AG09319 (cell line): ENCODE measurements around the gene PCBP2.

Experiments used
- DNase-seq: peaks from one replicate; pipeline ENCODE4 v3.0.0-alpha.2; 2010; ENCODE audit warnings: low read depth; ENCODE audit errors: extremely low read depth
- TF ChIP-seq, protein P1 (sequence below): IDR thresholded peaks from 2 replicates; pipeline ENCODE4 v1.5.1; 2011; ENCODE audit warnings: low read depth, mild to moderate bottlenecking, inconsistent platforms, low read length, moderate library complexity

The PCBP2 gene

DNA sequence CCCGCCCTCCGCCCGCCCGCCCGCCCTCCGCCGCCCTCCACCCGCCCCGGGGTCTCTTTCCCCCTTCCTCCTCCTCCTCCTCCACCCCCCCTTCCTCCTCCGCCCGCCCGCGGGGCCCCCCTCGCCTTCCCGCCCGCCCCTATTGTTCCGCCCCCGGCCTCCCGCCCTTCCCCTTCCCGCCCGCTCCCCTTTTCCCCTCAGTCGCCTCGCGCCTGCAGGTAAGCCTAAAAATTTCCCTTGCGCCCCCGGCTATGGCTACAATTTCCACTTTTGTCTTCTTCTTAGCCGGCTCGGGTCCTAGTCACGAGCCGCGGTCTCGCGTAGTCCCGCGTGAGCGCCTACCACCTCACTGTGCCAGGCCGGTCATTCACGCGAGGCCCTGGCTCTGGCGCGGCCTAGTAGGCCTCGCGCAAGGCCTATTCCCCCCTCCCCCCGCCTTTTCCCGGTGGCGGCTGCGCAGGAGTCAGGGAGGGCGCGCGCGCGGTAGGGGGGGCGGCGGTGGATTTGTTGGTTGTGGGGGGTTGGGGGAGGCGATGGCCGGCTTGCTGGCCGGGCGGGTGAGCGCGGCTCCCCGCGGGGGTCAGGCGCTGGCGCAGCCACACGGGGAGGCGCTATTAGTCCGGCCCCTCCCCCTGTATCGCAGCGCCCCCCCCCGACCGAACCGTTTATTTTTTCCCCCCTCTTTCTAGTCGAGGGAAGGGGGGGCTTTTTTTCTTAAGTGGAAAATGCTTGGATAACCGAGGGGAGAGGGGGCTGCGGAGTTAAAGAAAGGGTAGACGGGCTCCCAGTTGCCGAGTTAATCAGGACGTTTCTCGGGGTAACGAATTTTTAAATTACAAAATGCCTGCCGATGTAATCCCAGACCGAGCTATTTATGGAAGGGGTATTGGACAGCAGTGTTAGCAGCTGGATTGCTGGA lies 516 bp downstream of the PCBP2 start:
- TF ChIP-seq, protein P1, sequence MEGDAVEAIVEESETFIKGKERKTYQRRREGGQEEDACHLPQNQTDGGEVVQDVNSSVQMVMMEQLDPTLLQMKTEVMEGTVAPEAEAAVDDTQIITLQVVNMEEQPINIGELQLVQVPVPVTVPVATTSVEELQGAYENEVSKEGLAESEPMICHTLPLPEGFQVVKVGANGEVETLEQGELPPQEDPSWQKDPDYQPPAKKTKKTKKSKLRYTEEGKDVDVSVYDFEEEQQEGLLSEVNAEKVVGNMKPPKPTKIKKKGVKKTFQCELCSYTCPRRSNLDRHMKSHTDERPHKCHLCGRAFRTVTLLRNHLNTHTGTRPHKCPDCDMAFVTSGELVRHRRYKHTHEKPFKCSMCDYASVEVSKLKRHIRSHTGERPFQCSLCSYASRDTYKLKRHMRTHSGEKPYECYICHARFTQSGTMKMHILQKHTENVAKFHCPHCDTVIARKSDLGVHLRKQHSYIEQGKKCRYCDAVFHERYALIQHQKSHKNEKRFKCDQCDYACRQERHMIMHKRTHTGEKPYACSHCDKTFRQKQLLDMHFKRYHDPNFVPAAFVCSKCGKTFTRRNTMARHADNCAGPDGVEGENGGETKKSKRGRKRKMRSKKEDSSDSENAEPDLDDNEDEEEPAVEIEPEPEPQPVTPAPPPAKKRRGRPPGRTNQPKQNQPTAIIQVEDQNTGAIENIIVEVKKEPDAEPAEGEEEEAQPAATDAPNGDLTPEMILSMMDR = peak; percentile 20
- DNase-seq = peak; percentile 81

- DNase-seq = no peak
- TF ChIP-seq, protein P1 = no peak
These were observed 2.2 kb downstream of the PCBP2 start for GRCh38 chr12:53453953-53454640.

DNA sequence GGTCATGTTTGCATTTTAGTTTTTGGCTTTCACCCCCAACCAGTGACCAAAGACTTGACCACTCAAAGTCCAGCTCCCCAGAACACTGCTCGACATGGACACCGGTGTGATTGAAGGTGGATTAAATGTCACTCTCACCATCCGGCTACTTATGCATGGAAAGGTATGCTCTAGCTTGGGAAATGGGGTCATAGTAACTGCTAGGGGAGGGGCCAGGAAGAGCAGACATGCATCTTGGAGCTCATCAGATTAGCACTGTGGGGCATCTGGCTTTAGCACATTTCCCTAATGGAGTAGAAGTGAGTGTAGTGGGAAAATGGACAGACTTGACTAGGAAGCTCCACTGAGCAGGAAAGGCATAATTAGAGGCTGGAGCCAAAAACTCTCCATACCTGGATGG lies 2.8 kb downstream of the PCBP2 start:
- TF ChIP-seq, protein P1 = no peak
- no peak for DNase-seq

GRCh38 chr12:53456654-53457366 lies 4.9 kb downstream of the PCBP2 start:
- TF ChIP-seq, protein P1 = no peak
- no peak for DNase-seq

DNA sequence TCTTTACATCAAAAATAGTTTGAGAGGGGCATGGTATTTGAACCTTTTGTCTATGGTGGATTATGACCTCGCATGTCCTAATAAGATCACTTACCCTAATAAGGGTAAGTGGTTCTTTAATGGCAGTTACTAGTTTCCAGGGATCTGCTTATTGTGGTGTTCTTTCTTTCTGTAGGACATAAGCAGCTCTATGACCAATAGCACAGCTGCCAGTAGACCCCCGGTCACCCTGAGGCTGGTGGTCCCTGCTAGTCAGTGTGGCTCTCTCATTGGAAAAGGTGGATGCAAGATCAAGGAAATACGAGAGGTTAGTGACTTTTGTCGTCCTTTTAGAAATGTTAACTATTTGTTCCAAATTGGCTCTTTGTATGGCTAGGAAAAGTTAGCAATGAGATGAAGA lies 7.2 kb downstream of the PCBP2 start:
- DNase-seq = no peak

GRCh38 chr12:53461059-53461458 lies 9.2 kb downstream of the PCBP2 start:
- DNase-seq = no peak
- TF ChIP-seq, protein P1 = no peak

More for the DNA sequence above, 7.2 kb downstream of the PCBP2 start:
- TF ChIP-seq, protein P1 = no peak
